NCI-H146 (cell line): ENCODE data around the gene NCBP3.

ENCODE experiments used
- DNase-seq: peaks from one replicate; lab custom pipeline; 2025; lab: John Stamatoyannopoulos, UW

The NCBP3 gene

GRCh38 chr17:3754458-3755334, 91.3 kb downstream of the NCBP3 start:
- peak; percentile 100 for DNase-seq

GRCh38 chr17:3754066-3754457, 92.0 kb downstream of the NCBP3 start:
- DNase-seq = no peak

GRCh38 chr17:3753624-3754023, 92.4 kb downstream of the NCBP3 start:
- DNase-seq = no peak
